Tibial artery (tissue), 4 donors: ENCODE measurements around the gene RNF39.
A peak's percentile ranks its signal among the peaks of the same experiment; 100 is the strongest.

Source experiments
- DNase-seq, 2 donors: peaks; one replicate each; pipeline ENCODE4 v3.0.0-alpha.2; 2019
- H3K27ac ChIP-seq, 2 donors: fragments of 200-600 bp; sonication (generic) in 1 of 2; 1 replicate in 1 of 2; 2 replicates in 1 of 2; pipeline ENCODE4 v1.5.1; 2018 to 2019; ENCODE audit warnings: mild to moderate bottlenecking in 1 of 2
- H3K27me3 ChIP-seq, 2 donors: fragments of 200-600 bp; sonication (generic) in 1 of 2; one replicate each; pipeline versions ENCODE4 v1.5.1 to v1.6.0; 2016 to 2019
- H3K36me3 ChIP-seq, 3 donors: fragments of 200-600 bp; sonication (generic) in 2 of 3; one replicate each; pipeline ENCODE4 v1.5.1; 2016 to 2019; ENCODE audit warnings: mild to moderate bottlenecking in 2 of 3
- H3K4me1 ChIP-seq, 4 donors: fragments of 200-600 bp; sonication (generic) in 2 of 4; 1 replicate in 3 of 4; 2 replicates in 1 of 4; pipeline ENCODE4 v1.5.1; 2016 to 2019
- H3K4me3 ChIP-seq, 2 donors: fragments of 200-600 bp; sonication (generic) in 1 of 2; 1 replicate in 1 of 2; 2 replicates in 1 of 2; pipeline ENCODE4 v1.5.1; 2018 to 2019; ENCODE audit warnings: mild to moderate bottlenecking in 2 of 2
- H3K9me3 ChIP-seq, 3 donors: fragments of 200-600 bp; sonication (generic) in 1 of 3; one replicate each; pipeline ENCODE4 v1.5.1; 2016 to 2019
- CTCF ChIP-seq, 2 experiments: fragments of 200-600 bp in 1 of 2; fragments of 450-650 bp in 1 of 2; IDR thresholded peaks; one replicate each; pipeline ENCODE4 v1.5.1; 2017 to 2019; ENCODE audit warnings: antibody characterized with exemption in 2 of 2, mild to moderate bottlenecking in 1 of 2, moderate library complexity in 1 of 2
- intact Hi-C: fragments of 100-400 bp; cut with DNase I; formaldehyde crosslinking; loops from one replicate; pipeline ENCODE4 v1.15.0; 2023; ENCODE audit warnings: low total_unique reads

RNF39 gene

GRCh38 chr6:30061092-30061857 is 14.3 kb downstream of the RNF39 start, which contains the start of gene POLR1H:
TSS of gene POLR1H (plus strand) at chr6:30061265. CDS start at chr6:30061525, 260 bp downstream.
- peak; percentile 92 to 96 for DNase-seq
- Histone ChIP-seq H3K9me3 (no peaks in the 10 kb centered on the region), H3K4me1 (peaks cover 3 to 26% (median 23%) of the 10 kb centered on the region in 4 donors), H3K27me3 (no peaks in the 10 kb centered on the region), H3K36me3 (peaks cover 0 to 18% (median 0%) of the 10 kb centered on the region in 3 donors), H3K4me3 (peak within 1 kb of the TSS; percentile 66 to 80), H3K27ac (peak within 1 kb of the TSS; percentile 92 to 96)
- no peak for TF ChIP-seq CTCF (IDR thresholded peaks at IDR 0.05)
- intact Hi-C loops, result no loop called here

- TF ChIP-seq CTCF (IDR thresholded peaks at IDR 0.05), result no peak
- Histone ChIP-seq H3K27ac (peak overlapping the region; percentile 92 to 96), H3K4me1 (peaks cover 3 to 21% (median 18%) of the 10 kb centered on the region in 4 donors), H3K9me3 (no peaks in the 10 kb centered on the region), H3K4me3 (peak overlapping the region; percentile 66 to 80), H3K36me3 (peaks cover 0 to 24% (median under 1%) of the 10 kb centered on the region in 3 donors), H3K27me3 (no peaks in the 10 kb centered on the region)
- intact Hi-C loops, result no loop called here
- DNase-seq, result peak; percentile 40 to 69
These were observed 14.9 kb downstream of the RNF39 start for GRCh38 chr6:30060606-30061091.

- Histone ChIP-seq H3K9me3 (no peaks in the 10 kb centered on the region), H3K27me3 (no peaks in the 10 kb centered on the region), H3K4me3 (no peak overlapping the region), H3K27ac (no peak overlapping the region), H3K36me3 (peaks cover 0 to 33% (median 16%) of the 10 kb centered on the region in 3 donors), H3K4me1 (peaks cover 0 to 13% (median 9%) of the 10 kb centered on the region in 4 donors)
- no peak for TF ChIP-seq CTCF (IDR thresholded peaks at IDR 0.05)
- intact Hi-C loops, result no loop called here
- no peak for DNase-seq
These were observed 20.1 kb downstream of the RNF39 start for GRCh38 chr6:30055513-30055912.

- Histone ChIP-seq H3K36me3 (peaks cover 0 to 33% (median 16%) of the 10 kb centered on the region in 3 donors), H3K27me3 (no peaks in the 10 kb centered on the region), H3K9me3 (no peaks in the 10 kb centered on the region), H3K27ac (no peak overlapping the region), H3K4me1 (no peaks in the 10 kb centered on the region), H3K4me3 (no peak overlapping the region)
- TF ChIP-seq CTCF (IDR thresholded peaks at IDR 0.05), result no peak
- no peak for DNase-seq
- intact Hi-C loops, result no loop called here
These were observed 21.9 kb downstream of the RNF39 start for GRCh38 chr6:30053682-30054081.

GRCh38 chr6:30047220-30047619 is 28.3 kb downstream of the RNF39 start:
- intact Hi-C loops, result no loop called here

More at GRCh38 chr6:30047220-30047619, 28.3 kb downstream of the RNF39 start:
- Histone ChIP-seq H3K27me3 (no peaks in the 10 kb centered on the region), H3K4me3 (no peak overlapping the region), H3K27ac (no peak overlapping the region), H3K9me3 (no peaks in the 10 kb centered on the region), H3K4me1 (no peaks in the 10 kb centered on the region), H3K36me3 (no peaks in the 10 kb centered on the region)
- no peak for TF ChIP-seq CTCF (IDR thresholded peaks at IDR 0.05)
- no peak for DNase-seq
